AG08396 (cell line): ENCODE measurements around the gene NWD2.
"Not testable (repeated sequence)": the region's sequence is repeated elsewhere in the genome, so short reads cannot be mapped to it uniquely, and the experiment has no call there.

ENCODE experiments used
- DNase-seq: peaks from one replicate; pipeline ENCODE4 v3.0.0; 2012; ENCODE audit warnings: low spot score, mixed read lengths

Gene NWD2

DNA sequence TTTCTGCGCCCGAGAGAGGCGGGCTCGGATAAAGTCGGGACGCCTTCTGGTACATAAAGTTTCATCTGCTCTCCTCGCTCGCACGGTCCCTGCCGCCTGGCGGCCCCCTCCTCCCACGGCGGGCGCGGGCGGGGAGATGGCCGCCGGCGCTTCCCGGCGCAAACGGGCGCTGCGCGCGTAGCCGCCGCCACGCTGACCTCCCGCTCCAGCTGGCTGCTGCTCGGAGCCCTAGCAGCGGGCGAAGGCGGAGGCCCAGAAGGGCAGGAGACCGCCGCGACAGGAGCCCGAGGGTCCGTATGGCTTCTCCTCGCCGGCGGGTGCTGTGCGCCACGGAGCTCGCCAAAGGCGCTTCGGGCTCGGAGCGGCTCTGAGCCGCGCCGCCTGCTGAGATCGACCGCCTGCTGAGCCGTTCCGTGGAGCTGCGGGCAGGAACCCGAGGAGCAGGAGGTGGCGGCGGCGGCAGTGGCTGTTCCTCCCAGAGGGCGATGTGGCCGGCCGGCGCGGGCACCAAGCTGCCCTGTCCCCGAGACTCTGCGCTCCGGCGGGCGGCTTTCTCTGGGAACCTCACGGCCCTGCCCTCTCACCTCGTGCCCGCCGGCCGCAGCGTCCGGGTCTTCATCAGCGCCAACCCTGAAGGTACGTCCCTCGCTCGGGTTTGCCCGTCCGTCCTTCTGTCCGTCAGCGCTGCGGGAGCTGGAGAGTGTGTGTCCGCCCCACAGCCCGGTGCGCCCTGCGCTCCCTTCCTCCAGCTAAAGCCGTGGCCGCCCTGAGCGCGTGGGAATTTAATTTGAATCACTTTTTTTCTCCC is at the start of gene NWD2:
Gene NWD2, plus strand, starts transcription at position 161 of the 808 bp plus-strand sequence. Its CDS starts 325 bp downstream, at position 486.
- DNase-seq, result no peak

GRCh38 chr4:37197899-37198298 is 46.6 kb upstream of the NWD2 start:
- DNase-seq, result no peak

DNA sequence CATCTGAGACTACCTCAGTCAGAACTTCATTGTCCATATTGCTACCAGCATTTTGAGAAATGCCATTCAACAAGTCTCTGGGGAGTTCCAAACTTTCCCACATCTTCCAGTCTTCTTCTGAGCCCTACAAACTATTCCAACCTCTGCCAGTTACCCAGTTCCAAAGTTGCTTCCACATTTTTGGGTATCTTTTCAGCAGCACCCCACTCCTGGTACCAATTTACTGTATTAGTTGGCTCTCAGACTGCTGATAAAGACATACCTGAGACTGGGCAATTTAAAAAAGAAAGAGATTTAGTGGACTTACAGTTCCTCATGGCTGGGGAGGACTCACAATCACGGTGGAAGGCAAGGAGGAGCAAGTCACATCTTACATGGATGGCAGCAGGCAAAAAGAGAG is 39.8 kb upstream of the NWD2 start:
- not testable (repeated sequence) for DNase-seq

DNA sequence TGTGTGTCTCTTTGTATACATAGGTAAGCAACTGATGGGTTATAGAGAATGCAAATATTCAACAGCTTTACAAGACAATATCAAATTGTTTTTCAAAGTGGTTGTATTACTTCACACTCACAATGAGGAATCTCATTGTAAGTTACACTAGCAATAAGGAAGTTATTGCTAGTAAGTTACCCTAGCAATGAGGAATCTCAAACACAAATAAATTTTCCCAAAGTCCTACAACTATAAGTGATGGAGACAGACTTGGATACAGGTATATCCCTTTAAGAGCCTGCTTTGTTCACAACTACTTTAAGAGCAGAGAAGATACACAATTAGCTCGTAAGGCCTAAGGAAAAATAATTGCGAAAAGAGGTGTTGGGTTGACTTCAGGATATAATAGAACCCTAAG is 28.3 kb upstream of the NWD2 start:
- no peak for DNase-seq

- DNase-seq, result no peak
These were observed 25.3 kb upstream of the NWD2 start for GRCh38 chr4:37219242-37219641.

DNA sequence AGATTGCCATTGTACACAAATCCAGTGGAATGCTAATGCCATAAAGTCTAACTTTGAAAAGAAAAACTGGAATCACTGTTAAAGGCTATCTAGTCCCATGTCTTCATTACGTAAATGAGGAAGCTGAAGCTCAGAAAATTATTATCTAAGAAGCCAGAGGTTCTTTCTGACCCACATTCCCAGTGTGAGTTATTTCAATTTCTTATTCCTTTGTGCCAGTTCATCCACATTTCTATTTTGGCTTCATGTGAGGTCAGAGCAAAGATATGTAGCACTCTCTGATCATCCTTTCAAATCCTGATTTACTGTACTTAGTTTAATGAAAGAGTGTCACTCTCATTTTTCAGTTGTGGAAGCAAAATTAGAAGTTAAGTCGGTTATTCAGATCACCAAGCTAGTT is 24.6 kb upstream of the NWD2 start:
- no peak for DNase-seq

GRCh38 chr4:37220685-37221084 is 23.9 kb upstream of the NWD2 start:
- DNase-seq, result no peak

DNA sequence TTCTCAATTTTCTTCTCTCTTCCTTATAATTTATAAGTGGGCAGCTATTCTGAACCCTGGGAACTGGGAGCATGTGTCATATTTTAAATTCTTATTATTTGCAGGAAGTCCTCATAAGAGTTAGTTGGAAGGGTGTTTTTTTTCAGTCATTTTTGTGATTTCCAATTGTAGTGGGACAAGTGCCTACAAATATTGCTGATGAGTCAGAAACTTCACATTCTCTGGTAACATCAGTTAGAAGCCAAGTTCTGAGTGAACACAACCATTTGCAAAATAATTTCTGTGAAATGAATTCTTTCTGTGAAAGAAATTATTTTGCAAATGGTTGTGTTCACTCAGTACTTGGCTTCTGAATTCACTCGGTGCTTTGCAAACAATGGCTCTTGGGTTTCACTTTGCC is 20.8 kb upstream of the NWD2 start:
- DNase-seq, result no peak

GRCh38 chr4:37224854-37225253 is 19.7 kb upstream of the NWD2 start:
- DNase-seq, result no peak

- DNase-seq, result no peak
These were observed 18.8 kb upstream of the NWD2 start for GRCh38 chr4:37225778-37226177.

- no peak for DNase-seq
These were observed 12.2 kb upstream of the NWD2 start for GRCh38 chr4:37232315-37232714.

- no peak for DNase-seq
These were observed 8.4 kb upstream of the NWD2 start for GRCh38 chr4:37236165-37236564.

GRCh38 chr4:37241647-37242046 is 2.9 kb upstream of the NWD2 start:
- DNase-seq, result no peak

- DNase-seq, result no peak
These were observed 1.5 kb upstream of the NWD2 start for GRCh38 chr4:37243051-37243450.

DNA sequence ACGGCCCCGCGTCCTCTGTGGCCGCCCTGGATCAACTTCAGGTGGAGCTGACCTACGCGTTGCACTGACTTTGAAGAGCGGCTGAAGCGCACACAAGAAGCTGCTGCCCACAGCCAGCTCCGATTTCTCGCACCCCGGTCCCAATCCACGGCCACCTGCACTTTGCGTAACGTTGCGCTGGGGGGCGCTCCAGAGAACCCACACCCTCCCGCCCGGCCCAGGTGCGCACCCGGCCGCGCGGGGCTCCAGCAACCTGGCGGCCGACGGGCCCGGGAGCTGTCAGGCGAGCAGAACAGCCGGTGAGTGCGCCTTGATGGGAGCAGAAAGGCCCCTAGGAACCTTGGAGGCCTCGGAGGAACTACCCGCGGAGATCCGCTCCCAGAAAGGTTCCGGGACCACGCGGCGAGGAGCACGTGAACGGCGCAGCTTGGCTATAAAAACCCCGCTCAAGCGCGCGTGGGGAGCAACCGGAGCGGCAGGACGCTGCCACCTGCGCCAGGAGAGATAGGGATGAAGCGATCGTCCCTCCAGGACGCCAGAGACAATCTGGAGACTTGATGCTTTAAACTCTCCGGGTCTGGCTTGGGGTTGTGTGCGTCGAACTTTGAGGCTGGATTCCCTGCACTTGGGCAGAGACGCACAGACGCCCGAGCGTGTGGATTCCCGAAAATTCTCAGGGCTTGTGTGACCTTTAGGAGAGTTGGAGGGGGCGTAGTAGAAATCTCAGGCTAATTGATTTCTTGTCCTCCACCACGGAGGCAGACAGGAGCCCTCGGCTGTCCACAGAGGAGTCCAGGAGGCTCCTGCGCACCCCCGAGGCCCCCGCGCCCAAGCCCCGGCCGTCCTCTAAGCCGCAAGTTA is 591 bp upstream of the NWD2 start:
- DNase-seq, result no peak

GRCh38 chr4:37245391-37245954 is 930 bp downstream of the NWD2 start:
- no peak for DNase-seq

GRCh38 chr4:37246891-37247290 is 2.3 kb downstream of the NWD2 start:
- no peak for DNase-seq

DNA sequence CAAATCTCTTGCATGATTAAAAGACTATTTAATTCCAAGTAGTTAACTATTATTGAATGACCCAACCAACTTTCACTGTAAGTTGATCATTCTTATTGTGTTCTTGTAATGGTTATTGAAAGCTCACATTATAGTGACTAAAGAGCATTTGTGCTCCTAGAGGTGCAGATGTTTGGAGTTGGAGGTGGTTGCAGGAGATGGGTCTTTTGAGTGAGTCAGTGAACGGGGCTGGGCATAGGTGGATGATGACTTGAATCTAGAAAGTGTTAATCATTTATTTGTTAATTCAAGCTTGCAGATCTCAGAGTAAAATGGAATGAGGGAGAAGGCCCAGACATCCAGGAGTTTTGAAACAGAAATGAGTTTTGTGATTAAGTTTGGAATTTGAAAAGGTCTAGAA is 13.7 kb downstream of the NWD2 start:
- no peak for DNase-seq

DNA sequence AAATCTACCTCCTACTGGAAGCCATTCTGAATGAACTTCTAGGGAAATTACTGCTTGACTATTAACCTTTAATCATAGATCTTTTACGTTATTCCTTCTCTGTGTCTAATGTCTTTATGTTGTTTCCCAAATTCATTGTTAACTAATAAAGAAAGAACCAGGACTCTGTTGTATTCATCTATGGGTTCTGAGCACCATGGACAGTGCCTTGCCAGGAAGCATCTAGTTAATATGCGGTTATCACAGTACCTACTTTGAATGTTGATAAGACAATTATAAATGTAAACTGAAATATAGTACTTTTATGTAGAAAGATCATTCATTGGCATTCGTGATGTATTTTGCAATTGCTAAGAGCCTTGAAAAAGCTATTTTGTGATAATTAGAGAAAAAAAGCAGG is 23.8 kb downstream of the NWD2 start:
- no peak for DNase-seq

DNA sequence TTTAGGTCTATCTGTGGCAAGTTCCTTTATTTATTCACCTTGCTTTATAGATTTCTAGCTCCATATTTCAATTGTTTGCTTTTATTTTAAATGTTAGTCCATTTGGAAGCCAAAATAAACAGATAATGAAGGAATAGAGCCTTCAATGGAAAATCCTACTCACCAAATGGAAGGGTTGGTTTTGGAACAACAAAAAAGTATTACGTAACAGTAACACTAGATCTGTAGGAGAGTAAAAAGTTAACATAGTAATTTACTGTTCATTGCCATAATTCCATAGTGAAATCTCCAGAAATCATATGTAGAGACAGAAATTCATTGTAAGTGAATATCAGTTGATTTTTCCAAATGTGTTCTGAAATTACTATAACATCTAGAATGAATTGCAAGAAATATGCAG is 34.6 kb downstream of the NWD2 start:
- DNase-seq, result no peak

- no peak for DNase-seq
These were observed 35.5 kb downstream of the NWD2 start for GRCh38 chr4:37279894-37280592.

- DNase-seq, result no peak
These were observed 54.9 kb downstream of the NWD2 start for GRCh38 chr4:37299468-37299867.
